Measurements from ENCODE around the gene C1orf159. TPM values are rescaled to one million over a fixed set of nuclear protein-coding genes. Genes with fewer than 3 reads are reported as not detected.
"Not testable (repeated sequence)": the region's sequence is repeated elsewhere in the genome, so short reads cannot be mapped to it uniquely, and the experiment has no call there.

C1orf159 gene
- polyA plus RNA-seq, 2 of the 4 experiments (the other 2 are of a cell fraction), result 4.0 to 10.2 TPM

DNA sequence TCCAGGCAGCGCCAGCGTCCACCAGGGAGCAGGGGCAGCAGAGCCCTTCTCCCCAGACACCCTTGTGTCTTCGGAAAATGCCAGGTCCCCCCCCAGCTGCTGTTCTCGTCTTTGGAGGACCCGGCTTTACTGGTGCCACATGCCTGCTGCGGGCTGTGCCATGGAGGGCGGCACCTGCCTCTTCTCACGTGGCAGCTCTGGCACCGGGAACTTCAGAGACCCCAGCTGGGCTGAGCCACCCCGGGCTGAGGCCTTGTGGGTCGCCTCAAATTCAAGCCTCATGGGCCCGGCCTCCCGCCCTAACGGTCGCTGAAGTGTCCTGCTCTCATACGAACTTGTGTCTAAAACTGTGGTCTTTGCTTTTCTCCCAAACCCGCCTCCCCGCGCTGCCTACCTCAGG is 27.0 kb upstream of the C1orf159 start:
- H3K4me3 ChIP-seq, result no peak overlapping the region
- DNase-seq (ENCODE audit: low read depth in 1 of 2, low spot score in 1 of 2) (no peak), FAIRE-seq (no peak), ATAC-seq (no peak)
- H3K4me2 ChIP-seq, result no peak overlapping the region
- no peak overlapping the region for H3K27ac ChIP-seq
- TF ChIP-seq TFCP2L1 (CRISPR knock-in tag; IDR thresholded peaks at IDR 0.05) (no peak), POLR2AphosphoS2 (conservative IDR thresholded peaks at IDR 0.05; ENCODE audit: low read length) (no peak), KDM5A (IDR thresholded peaks at IDR 0.05) (no peak), GATA3 (IDR thresholded peaks at IDR 0.05; ENCODE audit: borderline replicate concordance) (no peak), ZNF302 (CRISPR knock-in tag; IDR thresholded peaks at IDR 0.05) (no peak), MAFK (IDR thresholded peaks at IDR 0.05; ENCODE audit: partially characterized antibody) (no peak), PHF8 (IDR thresholded peaks at IDR 0.05; ENCODE audit: borderline replicate concordance, low read depth) (no peak), EHMT2 (IDR thresholded peaks at IDR 0.05; ENCODE audit: low read depth) (no peak)
- TF ChIP-seq, protein P1, sequence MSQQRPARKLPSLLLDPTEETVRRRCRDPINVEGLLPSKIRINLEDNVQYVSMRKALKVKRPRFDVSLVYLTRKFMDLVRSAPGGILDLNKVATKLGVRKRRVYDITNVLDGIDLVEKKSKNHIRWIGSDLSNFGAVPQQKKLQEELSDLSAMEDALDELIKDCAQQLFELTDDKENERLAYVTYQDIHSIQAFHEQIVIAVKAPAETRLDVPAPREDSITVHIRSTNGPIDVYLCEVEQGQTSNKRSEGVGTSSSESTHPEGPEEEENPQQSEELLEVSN (IDR thresholded peaks at IDR 0.05; ENCODE audit: borderline replicate concordance, low read depth), result no peak
- TF ChIP-seq, protein P2, sequence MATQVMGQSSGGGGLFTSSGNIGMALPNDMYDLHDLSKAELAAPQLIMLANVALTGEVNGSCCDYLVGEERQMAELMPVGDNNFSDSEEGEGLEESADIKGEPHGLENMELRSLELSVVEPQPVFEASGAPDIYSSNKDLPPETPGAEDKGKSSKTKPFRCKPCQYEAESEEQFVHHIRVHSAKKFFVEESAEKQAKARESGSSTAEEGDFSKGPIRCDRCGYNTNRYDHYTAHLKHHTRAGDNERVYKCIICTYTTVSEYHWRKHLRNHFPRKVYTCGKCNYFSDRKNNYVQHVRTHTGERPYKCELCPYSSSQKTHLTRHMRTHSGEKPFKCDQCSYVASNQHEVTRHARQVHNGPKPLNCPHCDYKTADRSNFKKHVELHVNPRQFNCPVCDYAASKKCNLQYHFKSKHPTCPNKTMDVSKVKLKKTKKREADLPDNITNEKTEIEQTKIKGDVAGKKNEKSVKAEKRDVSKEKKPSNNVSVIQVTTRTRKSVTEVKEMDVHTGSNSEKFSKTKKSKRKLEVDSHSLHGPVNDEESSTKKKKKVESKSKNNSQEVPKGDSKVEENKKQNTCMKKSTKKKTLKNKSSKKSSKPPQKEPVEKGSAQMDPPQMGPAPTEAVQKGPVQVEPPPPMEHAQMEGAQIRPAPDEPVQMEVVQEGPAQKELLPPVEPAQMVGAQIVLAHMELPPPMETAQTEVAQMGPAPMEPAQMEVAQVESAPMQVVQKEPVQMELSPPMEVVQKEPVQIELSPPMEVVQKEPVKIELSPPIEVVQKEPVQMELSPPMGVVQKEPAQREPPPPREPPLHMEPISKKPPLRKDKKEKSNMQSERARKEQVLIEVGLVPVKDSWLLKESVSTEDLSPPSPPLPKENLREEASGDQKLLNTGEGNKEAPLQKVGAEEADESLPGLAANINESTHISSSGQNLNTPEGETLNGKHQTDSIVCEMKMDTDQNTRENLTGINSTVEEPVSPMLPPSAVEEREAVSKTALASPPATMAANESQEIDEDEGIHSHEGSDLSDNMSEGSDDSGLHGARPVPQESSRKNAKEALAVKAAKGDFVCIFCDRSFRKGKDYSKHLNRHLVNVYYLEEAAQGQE (IDR thresholded peaks at IDR 0.05), result no peak
- H3K4me1 ChIP-seq, result no peaks in the 10 kb centered on the region
- POLR2A ChIA-PET, result no interaction called here
- WGBS (ENCODE audit: missing lambda C conversion rate), result 85% methylated on average over 15 of the region's 19 CpGs
- no peaks in the 10 kb centered on the region for H3K9me3 ChIP-seq
- CTCF ChIA-PET, result no interaction called here

DNA sequence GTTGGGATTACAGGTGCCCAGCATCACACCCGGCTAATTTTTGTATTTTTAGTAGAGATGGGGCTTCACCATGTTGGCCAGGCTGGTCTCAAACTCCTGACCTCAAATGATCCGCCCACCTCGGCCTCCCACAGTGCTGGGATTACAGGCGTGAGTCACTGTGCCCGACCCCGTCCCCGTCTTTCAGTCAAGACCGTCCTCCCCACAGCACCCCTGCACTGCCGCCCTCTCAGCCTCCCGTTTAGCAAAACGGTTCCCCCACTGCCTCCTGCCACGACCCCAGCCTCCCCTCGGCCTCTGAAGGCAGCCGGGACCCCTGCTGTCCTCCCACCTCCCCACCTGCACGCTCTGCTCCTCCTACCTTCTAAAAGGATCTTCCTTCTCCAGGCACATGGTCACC is 26.5 kb upstream of the C1orf159 start:
- ATAC-seq, result peak in 1 of 2 experiments; percentile 13; a peak in 1 of 6 replicates
- H3K4me3 ChIP-seq; H3K9me3 ChIP-seq; H3K4me1 ChIP-seq; H3K4me2 ChIP-seq; CTCF ChIA-PET; DNase-seq (ENCODE audit: low read depth in 1 of 2, low spot score in 1 of 2); POLR2A ChIA-PET; H3K27ac ChIP-seq; FAIRE-seq: not testable (repeated sequence)
- 44% methylated on average over 14 of the region's 15 CpGs for WGBS (ENCODE audit: missing lambda C conversion rate)

DNA sequence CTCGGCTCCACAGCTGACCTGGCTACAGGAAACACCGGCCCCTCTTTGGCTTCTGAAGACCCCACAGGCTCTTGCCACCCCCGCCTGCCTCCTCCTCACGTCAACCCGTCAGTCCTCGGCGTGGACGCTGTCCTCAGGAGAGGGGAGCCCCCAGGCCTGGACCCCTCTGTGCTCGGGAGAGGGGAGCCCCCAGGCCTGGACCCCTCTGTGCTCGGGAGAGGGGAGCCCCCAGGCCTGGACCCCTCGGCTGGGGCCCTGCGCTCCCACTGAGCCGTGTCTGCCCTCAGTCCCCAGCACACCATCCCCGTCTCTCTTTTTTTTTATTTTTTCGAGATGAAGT is 26.0 kb upstream of the C1orf159 start:
- Histone ChIP-seq H3K9me3 (no peaks in the 10 kb centered on the region), H3K27ac (no peak overlapping the region), H3K4me3 (no peak overlapping the region), H3K4me1 (no peaks in the 10 kb centered on the region), H3K4me2 (no peak overlapping the region)
- CTCF ChIA-PET, result no interaction called here
- FAIRE-seq (no peak), ATAC-seq (0 out of 6 replicates have a peak, but pooled peaks of 1 of the 2 experiments have one; percentile 9), DNase-seq (ENCODE audit: low read depth in 1 of 2, low spot score in 1 of 2) (no peak)
- POLR2A ChIA-PET, result no interaction called here
- TF ChIP-seq RNF2 (IDR thresholded peaks at IDR 0.05; ENCODE audit: borderline replicate concordance, low read depth), result no peak
- TF ChIP-seq, protein P3, sequence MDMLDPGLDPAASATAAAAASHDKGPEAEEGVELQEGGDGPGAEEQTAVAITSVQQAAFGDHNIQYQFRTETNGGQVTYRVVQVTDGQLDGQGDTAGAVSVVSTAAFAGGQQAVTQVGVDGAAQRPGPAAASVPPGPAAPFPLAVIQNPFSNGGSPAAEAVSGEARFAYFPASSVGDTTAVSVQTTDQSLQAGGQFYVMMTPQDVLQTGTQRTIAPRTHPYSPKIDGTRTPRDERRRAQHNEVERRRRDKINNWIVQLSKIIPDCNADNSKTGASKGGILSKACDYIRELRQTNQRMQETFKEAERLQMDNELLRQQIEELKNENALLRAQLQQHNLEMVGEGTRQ (IDR thresholded peaks at IDR 0.05), result no peak
- no peak for TF ChIP-seq HOXB5 (CRISPR knock-in tag; IDR thresholded peaks at IDR 0.05)
- no peak for TF ChIP-seq MAZ (IDR thresholded peaks at IDR 0.05; ENCODE audit: borderline replicate concordance, low read depth, low read length)
- no peak for TF ChIP-seq TP53 (CRISPR knock-in tag; IDR thresholded peaks at IDR 0.05)
- TF ChIP-seq, protein P2 (IDR thresholded peaks at IDR 0.05), result no peak
- no peak for TF ChIP-seq CHD4 (IDR thresholded peaks at IDR 0.05; ENCODE audit: borderline replicate concordance)
- no peak for TF ChIP-seq ZNF302 (CRISPR knock-in tag; IDR thresholded peaks at IDR 0.05)
- TF ChIP-seq, protein P4, sequence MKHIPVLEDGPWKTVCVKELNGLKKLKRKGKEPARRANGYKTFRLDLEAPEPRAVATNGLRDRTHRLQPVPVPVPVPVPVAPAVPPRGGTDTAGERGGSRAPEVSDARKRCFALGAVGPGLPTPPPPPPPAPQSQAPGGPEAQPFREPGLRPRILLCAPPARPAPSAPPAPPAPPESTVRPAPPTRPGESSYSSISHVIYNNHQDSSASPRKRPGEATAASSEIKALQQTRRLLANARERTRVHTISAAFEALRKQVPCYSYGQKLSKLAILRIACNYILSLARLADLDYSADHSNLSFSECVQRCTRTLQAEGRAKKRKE (CRISPR knock-in tag; IDR thresholded peaks at IDR 0.05; ENCODE audit: low read depth), result no peak
- TF ChIP-seq RFX5 (IDR thresholded peaks at IDR 0.05), result no peak
- TF ChIP-seq EHMT2 (IDR thresholded peaks at IDR 0.05; ENCODE audit: low read depth), result no peak
- TF ChIP-seq POLR2AphosphoS2 (conservative IDR thresholded peaks at IDR 0.05; ENCODE audit: low read length), result no peak
- TF ChIP-seq FOXS1 (CRISPR knock-in tag; IDR thresholded peaks at IDR 0.05), result no peak
- WGBS (ENCODE audit: missing lambda C conversion rate), result 79% methylated on average over 11 of the region's 15 CpGs
